ENCODE measurements around the gene PEAK3.
"Not testable (repeated sequence)": the region's sequence is repeated elsewhere in the genome, so short reads cannot be mapped to it uniquely, and the experiment has no call there.

The PEAK3 gene

GRCh38 chr19:2288338-2288817 lies 6.4 kb upstream of the PEAK3 start:
- peak in 1 of 2 experiments; percentile 31 for DNase-seq

GRCh38 chr19:2287585-2288337 lies 5.8 kb upstream of the PEAK3 start:
- DNase-seq: peak; percentile 14 to 20

GRCh38 chr19:2286402-2287140 lies 4.6 kb upstream of the PEAK3 start:
- DNase-seq: no peak

- DNase-seq: no peak
These were observed 2.0 kb upstream of the PEAK3 start for GRCh38 chr19:2283835-2284507.

- no peak for DNase-seq
These were observed 875 bp upstream of the PEAK3 start for GRCh38 chr19:2282862-2283237.

- DNase-seq: not testable (repeated sequence)
These were observed 512 bp downstream of the PEAK3 start for GRCh38 chr19:2281265-2282061.

- DNase-seq: no peak
These were observed 1.2 kb downstream of the PEAK3 start for GRCh38 chr19:2280633-2281264.

GRCh38 chr19:2278459-2279158 lies 3.4 kb downstream of the PEAK3 start:
- DNase-seq: no peak

GRCh38 chr19:2277138-2277537 lies 4.8 kb downstream of the PEAK3 start:
- DNase-seq: no peak

GRCh38 chr19:2276429-2276986 lies 5.5 kb downstream of the PEAK3 start:
- DNase-seq: no peak

- no peak for DNase-seq
These were observed 6.2 kb downstream of the PEAK3 start for GRCh38 chr19:2275588-2276428.

GRCh38 chr19:2274931-2275535 lies 6.9 kb downstream of the PEAK3 start:
- DNase-seq: peak; percentile 60 to 74

GRCh38 chr19:2274185-2274711 lies 7.7 kb downstream of the PEAK3 start:
- no peak for DNase-seq

- DNase-seq: peak; percentile 60 to 71
These were observed 8.4 kb downstream of the PEAK3 start for GRCh38 chr19:2273356-2274184.

- no peak for DNase-seq
These were observed 10.5 kb downstream of the PEAK3 start for GRCh38 chr19:2271234-2272103.

- peak; percentile 92 to 95 for DNase-seq
These were observed 11.3 kb downstream of the PEAK3 start for GRCh38 chr19:2270423-2271233.

GRCh38 chr19:2270157-2270422 lies 11.9 kb downstream of the PEAK3 start:
- no peak for DNase-seq
